GM23338 (cell line): Measurements from ENCODE around the gene RIOK1.

Source experiments
- CREB1 ChIP-seq: fragments of 250-450 bp; sonication (Bioruptor Pico); IDR thresholded peaks from 2 replicates; pipeline ENCODE4 v1.5.0; 2020; ENCODE audit warnings: low read depth, mild to moderate bottlenecking, moderate library complexity
- CTCF ChIP-seq, 2 experiments: fragments of 200-600 bp in 1 of 2; sonication (generic) in 1 of 2; conservative IDR thresholded peaks; 2 replicates each; pipeline versions ENCODE4 v1.5.1 to v1.6.1; 2016 to 2017; ENCODE audit warnings: antibody characterized with exemption in 2 of 2, low read depth in 2 of 2, mild to moderate bottlenecking in 2 of 2, moderate library complexity in 1 of 2
- ETS1 ChIP-seq: IDR thresholded peaks from 2 replicates; pipeline ENCODE4 v1.6.1; 2016; ENCODE audit warnings: antibody characterized with exemption
- EZH2 ChIP-seq: fragments of 200-600 bp; sonication (generic); IDR thresholded peaks from one replicate; pipeline ENCODE4 v1.8.0; 2017; ENCODE audit warnings: antibody characterized with exemption, mild to moderate bottlenecking, low read depth; ENCODE audit not compliant: unreplicated experiment
- EZH2phosphoT487 ChIP-seq: fragments of 200-600 bp; sonication (generic); IDR thresholded peaks from one replicate; pipeline ENCODE4 v1.8.1; 2018; ENCODE audit warnings: antibody characterized with exemption; ENCODE audit not compliant: unreplicated experiment
- JUNB ChIP-seq: IDR thresholded peaks from one replicate; pipeline ENCODE4 v1.6.1; 2016; ENCODE audit warnings: antibody characterized with exemption; ENCODE audit not compliant: unreplicated experiment
- NANOG ChIP-seq: IDR thresholded peaks from 2 replicates; pipeline ENCODE4 v1.6.1; 2016; ENCODE audit warnings: antibody characterized with exemption, borderline replicate concordance
- POLR2AphosphoS5 ChIP-seq: IDR thresholded peaks from 2 replicates; pipeline ENCODE4 v1.6.1; 2016; ENCODE audit warnings: antibody characterized with exemption, low read depth
- ZNF114 ChIP-seq: fragments of 250-450 bp; sonication (Bioruptor Pico); IDR thresholded peaks from 2 replicates; pipeline ENCODE4 v1.5.0; 2020; ENCODE audit warnings: mild to moderate bottlenecking, moderate library complexity
- ZNF331 ChIP-seq: fragments of 250-450 bp; sonication (Bioruptor Pico); IDR thresholded peaks from 2 replicates; pipeline ENCODE4 v1.5.0; 2020; ENCODE audit warnings: low read depth, mild to moderate bottlenecking, moderate library complexity
- TF ChIP-seq, protein P1 (sequence below): IDR thresholded peaks from one replicate; pipeline ENCODE4 v1.6.1; 2018; ENCODE audit warnings: antibody characterized with exemption; ENCODE audit not compliant: unreplicated experiment

DNA sequence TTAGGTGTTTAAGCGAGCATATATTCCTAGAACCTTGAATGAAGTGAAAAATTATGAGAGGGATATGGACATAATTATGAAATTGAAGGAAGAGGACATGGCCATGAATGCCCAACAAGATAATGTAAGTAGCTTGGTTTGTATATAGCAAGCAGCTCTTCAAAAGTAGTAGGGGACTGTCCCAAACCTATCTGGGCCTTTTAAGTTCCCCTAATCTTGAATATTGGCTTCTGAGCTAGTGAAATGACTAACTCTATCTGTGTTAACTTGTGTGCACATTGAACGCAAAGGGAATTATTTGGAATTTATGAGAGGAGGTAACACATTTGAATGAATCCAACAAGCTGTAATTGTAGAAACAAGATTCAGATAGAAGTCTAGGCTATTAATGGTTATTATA, 21.7 kb downstream of the RIOK1 start:
- TF ChIP-seq CTCF (conservative IDR thresholded peaks at IDR 0.05; ENCODE audit: low read depth in 2 of 2) (no peak), CREB1 (CRISPR knock-in tag) (no peak), ZNF114 (no peak), EZH2 (no peak), EZH2phosphoT487 (no peak), JUNB (no peak), POLR2AphosphoS5 (no peak), ETS1 (no peak), NANOG (no peak), ZNF331 (CRISPR knock-in tag) (no peak)
- TF ChIP-seq, protein P1, sequence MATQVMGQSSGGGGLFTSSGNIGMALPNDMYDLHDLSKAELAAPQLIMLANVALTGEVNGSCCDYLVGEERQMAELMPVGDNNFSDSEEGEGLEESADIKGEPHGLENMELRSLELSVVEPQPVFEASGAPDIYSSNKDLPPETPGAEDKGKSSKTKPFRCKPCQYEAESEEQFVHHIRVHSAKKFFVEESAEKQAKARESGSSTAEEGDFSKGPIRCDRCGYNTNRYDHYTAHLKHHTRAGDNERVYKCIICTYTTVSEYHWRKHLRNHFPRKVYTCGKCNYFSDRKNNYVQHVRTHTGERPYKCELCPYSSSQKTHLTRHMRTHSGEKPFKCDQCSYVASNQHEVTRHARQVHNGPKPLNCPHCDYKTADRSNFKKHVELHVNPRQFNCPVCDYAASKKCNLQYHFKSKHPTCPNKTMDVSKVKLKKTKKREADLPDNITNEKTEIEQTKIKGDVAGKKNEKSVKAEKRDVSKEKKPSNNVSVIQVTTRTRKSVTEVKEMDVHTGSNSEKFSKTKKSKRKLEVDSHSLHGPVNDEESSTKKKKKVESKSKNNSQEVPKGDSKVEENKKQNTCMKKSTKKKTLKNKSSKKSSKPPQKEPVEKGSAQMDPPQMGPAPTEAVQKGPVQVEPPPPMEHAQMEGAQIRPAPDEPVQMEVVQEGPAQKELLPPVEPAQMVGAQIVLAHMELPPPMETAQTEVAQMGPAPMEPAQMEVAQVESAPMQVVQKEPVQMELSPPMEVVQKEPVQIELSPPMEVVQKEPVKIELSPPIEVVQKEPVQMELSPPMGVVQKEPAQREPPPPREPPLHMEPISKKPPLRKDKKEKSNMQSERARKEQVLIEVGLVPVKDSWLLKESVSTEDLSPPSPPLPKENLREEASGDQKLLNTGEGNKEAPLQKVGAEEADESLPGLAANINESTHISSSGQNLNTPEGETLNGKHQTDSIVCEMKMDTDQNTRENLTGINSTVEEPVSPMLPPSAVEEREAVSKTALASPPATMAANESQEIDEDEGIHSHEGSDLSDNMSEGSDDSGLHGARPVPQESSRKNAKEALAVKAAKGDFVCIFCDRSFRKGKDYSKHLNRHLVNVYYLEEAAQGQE = no peak
